GM12878 (cell line): ENCODE results near the gene KLF8. TPM values are rescaled to one million over a fixed set of nuclear protein-coding genes. Genes with fewer than 3 reads are reported as not detected.

Experiments
- ATAC-seq: fragments of 200-7000 bp; cut with Tn5 transposase; 3 replicates; pipeline ENCODE4 v1.9.1; 2020; ENCODE audit warnings: mild to moderate bottlenecking, moderate library complexity
- BruUV-seq: library from RNA; stranded (reverse); fragments of 400-500 nt; replicated peaks from 2 replicates; lab custom pipeline; 2021; lab: Mats Ljungman, UMichigan
- CTCF ChIA-PET: fragments of 300-600 bp; sonication (Branson Sonifier 250); formaldehyde crosslinking; extraction: SDS; loops from one replicate; lab custom pipeline; 2021; ENCODE audit warnings: inconsistent platforms; lab: Yijun Ruan, JAX
- POLR2A ChIA-PET: fragments of 350-600 bp; formaldehyde crosslinking; extraction: SDS; loops from one replicate; lab custom pipeline; 2021; ENCODE audit warnings: inconsistent platforms; lab: Charles Lee
- RAD21 ChIA-PET: fragments of 300-600 bp; sonication (Branson Sonifier 250); formaldehyde crosslinking; loops from one replicate; lab custom pipeline; 2023; ENCODE audit warnings: antibody characterized with exemption; ENCODE audit not compliant: unreplicated experiment; lab: Charles Lee
- SMC1A ChIA-PET: fragments of 300-600 bp; sonication (Branson Sonifier 250); formaldehyde crosslinking; loops from one replicate; lab custom pipeline; 2023; ENCODE audit not compliant: unreplicated experiment, uncharacterized antibody; lab: Charles Lee
- DNase-seq: peaks from one replicate; pipeline ENCODE4 v3.0.0-alpha.2; 2011; ENCODE audit warnings: low read depth, low spot score
- FAIRE-seq: peaks from 3 replicates; lab custom pipeline; 2011; peaks lifted over from hg19 to GRCh38; lab: Jason Lieb, UNC
- H2AFZ ChIP-seq: 2 replicates; pipeline ENCODE4 v1.6.0; 2011; ENCODE audit warnings: low read depth, low read length, control low read depth; ENCODE audit not compliant: control insufficient read depth
- H3K27ac ChIP-seq: 2 replicates; pipeline ENCODE4 v1.5.1; 2011; ENCODE audit warnings: control low read depth; ENCODE audit not compliant: control insufficient read depth, insufficient read depth
- H3K27me3 ChIP-seq, 2 experiments: replicated peaks in 1 of 2; 2 replicates each; pipeline versions ENCODE4 v1.6.0 to v1.6.1; 2011; ENCODE audit warnings: low read length in 1 of 2; ENCODE audit not compliant: control insufficient read depth in 2 of 2, insufficient read depth in 2 of 2
- H3K36me3 ChIP-seq, 2 experiments: 2 replicates each; pipeline ENCODE4 v1.5.1; 2011; ENCODE audit warnings: low read length in 1 of 2; ENCODE audit not compliant: control insufficient read depth in 2 of 2, insufficient read depth in 2 of 2
- H3K4me1 ChIP-seq: 2 replicates; pipeline ENCODE4 v1.6.1; 2011; ENCODE audit warnings: mild to moderate bottlenecking, low read length, moderate library complexity, mixed read lengths; ENCODE audit not compliant: control insufficient read depth, insufficient read depth
- H3K4me2 ChIP-seq: 2 replicates; pipeline ENCODE4 v1.6.0; 2011; ENCODE audit warnings: control low read depth; ENCODE audit not compliant: control insufficient read depth, insufficient read depth
- H3K4me3 ChIP-seq: fragments of 200-600 bp; sonication (generic); 2 replicates; pipeline ENCODE4 v1.5.1; 2016
- H3K79me2 ChIP-seq: 2 replicates; pipeline ENCODE4 v1.6.0; 2011; ENCODE audit warnings: low read length; ENCODE audit not compliant: control insufficient read depth, insufficient read depth
- H3K9ac ChIP-seq: 2 replicates; pipeline ENCODE4 v1.8.0; 2011; ENCODE audit warnings: low read length, control low read depth, mixed read lengths; ENCODE audit not compliant: control insufficient read depth, insufficient read depth
- H3K9me3 ChIP-seq: replicated peaks from 3 replicates; pipeline ENCODE4 v1.5.1; 2011; ENCODE audit warnings: mild to moderate bottlenecking, low read length; ENCODE audit not compliant: control insufficient read depth, insufficient read depth
- H4K20me1 ChIP-seq: 2 replicates; pipeline ENCODE4 v1.6.0; 2011; ENCODE audit not compliant: control insufficient read depth, insufficient read depth
- ATF7 ChIP-seq: fragments of 450-650 bp; IDR thresholded peaks from 2 replicates; pipeline ENCODE4 v1.6.1; 2016; ENCODE audit warnings: low read depth, mild to moderate bottlenecking
- BACH1 ChIP-seq: fragments of 450-650 bp; IDR thresholded peaks from 2 replicates; pipeline ENCODE4 v1.6.1; 2017; ENCODE audit warnings: mild to moderate bottlenecking, borderline replicate concordance
- BMI1 ChIP-seq: fragments of 450-650 bp; IDR thresholded peaks from 2 replicates; pipeline ENCODE4 v1.6.1; 2016; ENCODE audit warnings: mild to moderate bottlenecking, moderate library complexity, borderline replicate concordance
- CEBPB ChIP-seq, 2 experiments: fragments of 150-350 bp in 1 of 2; IDR thresholded peaks; 2 replicates each; pipeline ENCODE4 v1.6.1; 2012 to 2014; ENCODE audit warnings: low read depth in 2 of 2, low read length in 2 of 2, borderline replicate concordance in 1 of 2, inconsistent platforms in 1 of 2
- FOXM1 ChIP-seq: IDR thresholded peaks from 2 replicates; pipeline ENCODE4 v1.6.1; 2012; ENCODE audit warnings: low read depth, mild to moderate bottlenecking, inconsistent platforms, low read length, moderate library complexity
- HDGF ChIP-seq: fragments of 450-650 bp; IDR thresholded peaks from 2 replicates; pipeline ENCODE4 v1.6.1; 2016; ENCODE audit warnings: antibody characterized with exemption
- MYC ChIP-seq: IDR thresholded peaks from 2 replicates; pipeline ENCODE4 v1.6.1; 2011; ENCODE audit warnings: mild to moderate bottlenecking, low read length, moderate library complexity, inconsistent platforms; ENCODE audit not compliant: insufficient read depth, insufficient replicate concordance, insufficient read length, severe bottlenecking
- NRF1 ChIP-seq: conservative IDR thresholded peaks from 2 replicates; pipeline ENCODE4 v1.6.1; 2011; ENCODE audit warnings: mild to moderate bottlenecking, low read depth, low read length, improper control_type of control experiment
- SUZ12 ChIP-seq: fragments of 200-600 bp; sonication (generic); IDR thresholded peaks from one replicate; pipeline ENCODE4 v1.6.1; 2018; ENCODE audit warnings: antibody characterized with exemption, mild to moderate bottlenecking; ENCODE audit not compliant: unreplicated experiment
- TAF1 ChIP-seq: IDR thresholded peaks from 2 replicates; pipeline ENCODE4 v1.6.1; 2011; ENCODE audit warnings: mild to moderate bottlenecking, low read depth, low read length, borderline replicate concordance
- ZNF217 ChIP-seq: fragments of 450-650 bp; IDR thresholded peaks from 2 replicates; pipeline ENCODE4 v1.6.1; 2017; ENCODE audit warnings: antibody characterized with exemption, mild to moderate bottlenecking
- ZNF274 ChIP-seq: IDR thresholded peaks from one replicate; pipeline ENCODE4 v1.8.0; 2011; ENCODE audit not compliant: insufficient read length, insufficient read depth
- in situ Hi-C: fragments of 300-500 bp; cut with MboI; formaldehyde crosslinking; loops from 9 replicates; pipeline ENCODE4 v1.14.3; 2018; ENCODE audit warnings: mixed read lengths
- intact Hi-C: fragments of 100-400 bp; cut with micrococcal nuclease; formaldehyde crosslinking; loops from one replicate; pipeline ENCODE4 v1.14.2; 2022; ENCODE audit not compliant: unreplicated experiment
- polyA plus RNA-seq, 11 experiments: library from polyadenylated mRNA; depleted of rRNA in 4 of 11; unstranded in 6 of 11; stranded (reverse) in 5 of 11; fragments of >200 nt; fragmentation: Nextera tagmentation in 4 of 11; fragmentation: Illumina TruSeq in 1 of 11; extraction: Ambion mirVana in 4 of 11; extraction: Trizol in 1 of 11; gene quantifications; 1 replicate in 1 of 11; 2 replicates in 10 of 11; pipeline versions ENCODE4 v1.2.1 to v1.2.3, GENCODE V29; 2011 to 2016; ENCODE audit warnings: inconsistent platforms in 2 of 11, missing spikeins in 2 of 11, low read depth in 1 of 11
- total RNA-seq, 4 experiments: library from RNA; depleted of rRNA in 3 of 4; stranded (reverse); fragments of >200 nt in 3 of 4; fragmentation: Illumina TruSeq in 1 of 4; extraction: Trizol in 1 of 4; gene quantifications; 2 replicates each; pipeline versions ENCODE4 v1.2.1 to v1.2.3, GENCODE V29; 2013 to 2021
- TF ChIP-seq, protein P1 (sequence below): fragments of 450-650 bp; IDR thresholded peaks from 2 replicates; pipeline ENCODE4 v1.6.1; 2017; ENCODE audit warnings: mild to moderate bottlenecking, moderate library complexity

The KLF8 gene
- total and polyA plus RNA-seq, 10 of the 15 experiments (the other 5 are each of a cell fraction or from before 2014, with no cell fraction given) = 0.31 to 27.3 (median 0.99) TPM

DNA sequence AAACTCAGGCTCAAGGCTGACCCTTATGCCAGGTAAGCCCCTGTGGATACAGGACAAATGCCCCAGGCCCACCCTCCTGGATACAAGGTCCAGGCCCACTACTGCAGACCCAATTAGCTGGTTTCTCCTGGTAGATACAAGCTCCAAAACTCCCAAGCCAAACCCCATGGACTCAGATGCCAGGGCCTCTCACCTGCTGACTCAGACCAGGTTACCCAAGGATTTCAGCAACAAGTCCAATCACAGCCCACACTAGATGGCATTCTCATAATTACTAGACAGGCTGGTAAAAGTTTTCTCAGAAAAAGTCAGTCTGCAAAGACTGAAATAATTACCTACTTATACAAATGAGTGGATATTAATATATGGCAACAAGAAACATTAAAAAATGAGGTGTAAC is 87.0 kb downstream of the KLF8 start:
- no peak overlapping the region for H3K9ac ChIP-seq

More for the DNA sequence above, 87.0 kb downstream of the KLF8 start:
- Histone ChIP-seq H3K79me2 (no peaks in the 10 kb centered on the region), H3K4me3 (no peak overlapping the region), H2AFZ (no peak overlapping the region), H3K27ac (no peak overlapping the region), H3K36me3 (no peaks in the 10 kb centered on the region), H4K20me1 (no peaks in the 10 kb centered on the region), H3K4me1 (no peaks in the 10 kb centered on the region), H3K4me2 (no peak overlapping the region), H3K9me3 (no peaks in the 10 kb centered on the region; the same call in 2 of the 3 replicates), H3K27me3 (no peaks in the 10 kb centered on the region)
- POLR2A ChIA-PET = no interaction called here
- in situ Hi-C loops (no loop called here), intact Hi-C loops (no loop called here)
- FAIRE-seq = no peak
- DNase-seq = no peak
- no TSS peak for BruUV-seq
- SMC1A ChIA-PET = no interaction called here
- CTCF ChIA-PET = no interaction called here
- TF ChIP-seq BMI1 = no peak
- TF ChIP-seq NRF1 = no peak
- no peak for TF ChIP-seq CEBPB (IDR thresholded peaks at IDR 0.05; ENCODE audit: borderline replicate concordance in 1 of 2, low read depth in 2 of 2, low read length in 2 of 2)
- TF ChIP-seq ATF7 = no peak
- TF ChIP-seq FOXM1 = no peak
- TF ChIP-seq MYC = no peak
- TF ChIP-seq ZNF274 = no peak
- no peak for TF ChIP-seq ZNF217
- TF ChIP-seq SUZ12 = no peak
- TF ChIP-seq, protein P1, sequence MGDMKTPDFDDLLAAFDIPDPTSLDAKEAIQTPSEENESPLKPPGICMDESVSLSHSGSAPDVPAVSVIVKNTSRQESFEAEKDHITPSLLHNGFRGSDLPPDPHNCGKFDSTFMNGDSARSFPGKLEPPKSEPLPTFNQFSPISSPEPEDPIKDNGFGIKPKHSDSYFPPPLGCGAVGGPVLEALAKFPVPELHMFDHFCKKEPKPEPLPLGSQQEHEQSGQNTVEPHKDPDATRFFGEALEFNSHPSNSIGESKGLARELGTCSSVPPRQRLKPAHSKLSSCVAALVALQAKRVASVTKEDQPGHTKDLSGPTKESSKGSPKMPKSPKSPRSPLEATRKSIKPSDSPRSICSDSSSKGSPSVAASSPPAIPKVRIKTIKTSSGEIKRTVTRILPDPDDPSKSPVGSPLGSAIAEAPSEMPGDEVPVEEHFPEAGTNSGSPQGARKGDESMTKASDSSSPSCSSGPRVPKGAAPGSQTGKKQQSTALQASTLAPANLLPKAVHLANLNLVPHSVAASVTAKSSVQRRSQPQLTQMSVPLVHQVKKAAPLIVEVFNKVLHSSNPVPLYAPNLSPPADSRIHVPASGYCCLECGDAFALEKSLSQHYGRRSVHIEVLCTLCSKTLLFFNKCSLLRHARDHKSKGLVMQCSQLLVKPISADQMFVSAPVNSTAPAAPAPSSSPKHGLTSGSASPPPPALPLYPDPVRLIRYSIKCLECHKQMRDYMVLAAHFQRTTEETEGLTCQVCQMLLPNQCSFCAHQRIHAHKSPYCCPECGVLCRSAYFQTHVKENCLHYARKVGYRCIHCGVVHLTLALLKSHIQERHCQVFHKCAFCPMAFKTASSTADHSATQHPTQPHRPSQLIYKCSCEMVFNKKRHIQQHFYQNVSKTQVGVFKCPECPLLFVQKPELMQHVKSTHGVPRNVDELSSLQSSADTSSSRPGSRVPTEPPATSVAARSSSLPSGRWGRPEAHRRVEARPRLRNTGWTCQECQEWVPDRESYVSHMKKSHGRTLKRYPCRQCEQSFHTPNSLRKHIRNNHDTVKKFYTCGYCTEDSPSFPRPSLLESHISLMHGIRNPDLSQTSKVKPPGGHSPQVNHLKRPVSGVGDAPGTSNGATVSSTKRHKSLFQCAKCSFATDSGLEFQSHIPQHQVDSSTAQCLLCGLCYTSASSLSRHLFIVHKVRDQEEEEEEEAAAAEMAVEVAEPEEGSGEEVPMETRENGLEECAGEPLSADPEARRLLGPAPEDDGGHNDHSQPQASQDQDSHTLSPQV = no peak
- TF ChIP-seq TAF1 = no peak
- TF ChIP-seq HDGF = no peak
- TF ChIP-seq BACH1 = no peak
- no peak for ATAC-seq
- RAD21 ChIA-PET = no interaction called here
